GM12865 (cell line): ENCODE measurements around the gene FASTKD2.

Experiments
- DNase-seq: peaks from one replicate; pipeline ENCODE4 v3.0.0; 2010; ENCODE audit warnings: low read depth
- H3K4me3 ChIP-seq: 2 replicates; pipeline ENCODE4 v1.5.1; 2011; ENCODE audit warnings: mild to moderate bottlenecking, low read depth, low read length, control low read depth
- TF ChIP-seq, protein P1 (sequence below): IDR thresholded peaks from 2 replicates; pipeline ENCODE4 v1.5.1; 2011; ENCODE audit warnings: low read length, control low read depth, low read depth, inconsistent platforms; ENCODE audit not compliant: insufficient read depth; ENCODE audit errors: missing control alignments

FASTKD2 gene

DNA sequence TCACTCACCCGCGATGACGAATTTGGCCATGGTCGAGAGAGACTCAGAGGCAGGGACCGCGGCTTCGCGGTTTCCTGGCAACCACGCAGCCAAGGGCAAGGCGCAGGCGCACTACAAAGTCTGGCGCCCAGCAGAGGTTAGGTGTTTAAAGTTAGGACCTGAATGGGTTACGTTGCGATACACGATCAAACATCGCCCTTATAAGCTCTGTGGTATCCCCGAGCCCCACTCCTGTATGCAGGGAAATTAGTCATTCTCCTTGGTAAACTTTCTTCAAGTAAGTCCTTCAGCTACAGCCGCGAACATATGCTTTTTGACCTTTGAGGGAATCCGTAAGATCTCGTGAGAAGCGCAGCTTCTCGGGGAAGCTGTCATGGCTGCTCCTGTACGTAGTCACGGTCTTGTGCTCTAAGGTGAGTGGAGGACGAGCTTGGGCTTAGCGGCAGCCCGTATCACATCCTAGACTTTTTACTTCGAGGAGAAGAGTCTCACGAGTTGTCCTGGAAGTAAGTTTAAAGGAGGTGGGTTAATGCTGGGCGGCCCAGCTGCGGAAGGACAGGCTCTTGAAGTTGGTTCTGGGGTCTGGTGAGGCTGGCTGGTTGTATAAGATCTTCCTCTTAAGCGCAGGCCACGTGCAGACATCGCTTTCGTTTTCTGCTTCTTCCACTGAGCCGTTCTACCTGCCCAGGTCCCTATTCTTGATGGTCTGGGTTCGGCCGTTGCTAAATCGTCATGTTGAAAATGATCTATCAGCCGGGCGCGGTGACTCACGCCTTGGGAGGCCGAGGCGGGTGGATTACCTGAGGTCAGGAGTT, at the start of gene FASTKD2, which contains the start of gene MDH1B:
Gene FASTKD2, plus strand, starts transcription at position 365 of the 815 bp plus-strand sequence. CDS start 1,088 bp downstream, outside the sequence.
Gene MDH1B, minus strand, starts transcription at position 87 of the 815 bp plus-strand sequence. Its CDS starts 57 bp downstream, at position 30.
- TF ChIP-seq, protein P1, sequence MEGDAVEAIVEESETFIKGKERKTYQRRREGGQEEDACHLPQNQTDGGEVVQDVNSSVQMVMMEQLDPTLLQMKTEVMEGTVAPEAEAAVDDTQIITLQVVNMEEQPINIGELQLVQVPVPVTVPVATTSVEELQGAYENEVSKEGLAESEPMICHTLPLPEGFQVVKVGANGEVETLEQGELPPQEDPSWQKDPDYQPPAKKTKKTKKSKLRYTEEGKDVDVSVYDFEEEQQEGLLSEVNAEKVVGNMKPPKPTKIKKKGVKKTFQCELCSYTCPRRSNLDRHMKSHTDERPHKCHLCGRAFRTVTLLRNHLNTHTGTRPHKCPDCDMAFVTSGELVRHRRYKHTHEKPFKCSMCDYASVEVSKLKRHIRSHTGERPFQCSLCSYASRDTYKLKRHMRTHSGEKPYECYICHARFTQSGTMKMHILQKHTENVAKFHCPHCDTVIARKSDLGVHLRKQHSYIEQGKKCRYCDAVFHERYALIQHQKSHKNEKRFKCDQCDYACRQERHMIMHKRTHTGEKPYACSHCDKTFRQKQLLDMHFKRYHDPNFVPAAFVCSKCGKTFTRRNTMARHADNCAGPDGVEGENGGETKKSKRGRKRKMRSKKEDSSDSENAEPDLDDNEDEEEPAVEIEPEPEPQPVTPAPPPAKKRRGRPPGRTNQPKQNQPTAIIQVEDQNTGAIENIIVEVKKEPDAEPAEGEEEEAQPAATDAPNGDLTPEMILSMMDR, result no peak

GRCh38 chr2:206716623-206717022, 48.8 kb upstream of the FASTKD2 start:
- TF ChIP-seq, protein P1, result no peak
- DNase-seq, result no peak
- no peak overlapping the region for H3K4me3 ChIP-seq

More for the DNA sequence above, at the start of gene FASTKD2, which contains the start of gene MDH1B:
- peak within 1 kb of the TSS; percentile 69 for H3K4me3 ChIP-seq
- peak; percentile 94 for DNase-seq

DNA sequence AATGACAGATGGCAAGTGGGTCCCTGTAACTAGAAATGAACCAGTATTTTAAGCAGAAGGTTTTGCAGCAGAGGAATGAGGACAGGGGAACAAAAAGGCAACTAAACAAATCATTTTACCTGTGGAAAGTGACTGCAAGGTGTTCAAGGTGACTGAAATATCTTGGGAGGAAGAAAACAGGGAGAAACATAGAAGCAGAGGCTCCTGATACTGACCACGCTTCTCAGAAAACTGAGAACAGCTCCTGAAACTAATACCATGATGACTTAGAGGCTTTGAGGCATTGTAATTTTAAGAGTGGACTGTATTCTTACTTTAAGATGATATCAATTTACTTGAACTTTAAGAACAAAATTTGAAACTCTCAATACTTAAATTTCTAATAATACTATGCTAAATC, 47.1 kb upstream of the FASTKD2 start, which contains the start of gene DYTN:
Gene DYTN, minus strand, starts transcription at position 101 of the 400 bp plus-strand sequence. CDS start 117 bp downstream, outside the sequence.
- peak; percentile 28 for DNase-seq
- TF ChIP-seq, protein P1, result no peak
- no peak within 1 kb of the TSS for H3K4me3 ChIP-seq

DNA sequence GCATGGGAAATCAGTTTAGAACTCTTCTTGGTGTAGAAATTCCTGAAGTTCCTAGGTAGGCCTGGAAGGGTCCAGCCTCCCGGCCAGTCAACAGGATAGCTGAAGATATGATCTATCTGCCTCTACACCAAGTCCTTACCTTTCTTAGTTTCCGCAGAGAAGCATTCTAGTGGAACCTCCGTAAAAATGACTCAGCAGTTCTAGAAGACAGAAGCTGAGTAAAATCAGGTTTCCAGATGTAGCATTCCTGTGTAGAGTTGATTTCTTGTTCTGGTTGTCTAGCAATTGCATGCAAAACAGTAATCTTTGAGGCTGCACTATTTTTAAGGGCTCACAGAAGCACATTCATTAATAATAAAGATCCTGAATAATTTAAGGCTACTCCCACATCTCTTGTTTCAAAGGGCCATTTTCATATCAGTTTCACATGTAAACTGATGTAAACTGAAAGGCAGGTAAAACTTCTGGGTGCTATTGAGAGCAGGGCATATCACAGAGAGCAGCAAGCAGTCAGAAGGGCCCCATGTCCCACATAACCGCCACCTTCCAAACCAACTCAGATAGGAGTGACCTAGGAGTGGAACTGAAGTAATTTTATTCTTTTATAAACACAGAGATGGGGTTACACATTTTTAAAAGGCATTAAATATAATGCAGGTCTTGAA, 44.0 kb upstream of the FASTKD2 start:
- H3K4me3 ChIP-seq, result no peak overlapping the region
- TF ChIP-seq, protein P1, result no peak
- peak; percentile 82 for DNase-seq

GRCh38 chr2:206723288-206723687, 42.1 kb upstream of the FASTKD2 start:
- H3K4me3 ChIP-seq, result no peak overlapping the region
- TF ChIP-seq, protein P1, result no peak
- DNase-seq, result no peak

- no peak overlapping the region for H3K4me3 ChIP-seq
- no peak for DNase-seq
- TF ChIP-seq, protein P1, result no peak
These were observed 38.1 kb upstream of the FASTKD2 start for GRCh38 chr2:206727287-206727686.
